Measurements from ENCODE around the gene MOXD1.

MOXD1 gene

DNA sequence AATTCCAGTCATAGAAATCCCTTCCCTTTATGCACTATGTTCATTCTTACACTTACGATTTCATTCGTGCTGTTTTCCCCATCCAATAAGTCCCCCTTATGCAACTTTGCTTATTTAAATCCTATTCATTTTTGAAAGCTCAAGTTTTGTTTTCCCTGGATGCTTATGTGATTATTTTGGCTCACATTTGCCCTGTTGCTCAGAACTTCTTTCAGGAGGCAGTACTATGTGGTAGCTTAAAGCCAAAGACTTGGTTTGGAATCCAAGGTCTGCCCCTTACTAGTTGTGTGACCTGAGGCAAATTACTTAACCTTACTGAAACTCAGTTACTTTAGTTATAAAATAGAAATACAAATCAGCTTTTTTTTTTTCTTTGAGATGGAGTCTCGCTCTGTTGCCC, 59.6 kb downstream of the MOXD1 start:
- H3K4me3 ChIP-seq (replicated peaks in 1 of 2; ENCODE audit: low read depth in 2 of 2, low read length in 2 of 2) = no peak overlapping the region
- TF ChIP-seq, protein P1, sequence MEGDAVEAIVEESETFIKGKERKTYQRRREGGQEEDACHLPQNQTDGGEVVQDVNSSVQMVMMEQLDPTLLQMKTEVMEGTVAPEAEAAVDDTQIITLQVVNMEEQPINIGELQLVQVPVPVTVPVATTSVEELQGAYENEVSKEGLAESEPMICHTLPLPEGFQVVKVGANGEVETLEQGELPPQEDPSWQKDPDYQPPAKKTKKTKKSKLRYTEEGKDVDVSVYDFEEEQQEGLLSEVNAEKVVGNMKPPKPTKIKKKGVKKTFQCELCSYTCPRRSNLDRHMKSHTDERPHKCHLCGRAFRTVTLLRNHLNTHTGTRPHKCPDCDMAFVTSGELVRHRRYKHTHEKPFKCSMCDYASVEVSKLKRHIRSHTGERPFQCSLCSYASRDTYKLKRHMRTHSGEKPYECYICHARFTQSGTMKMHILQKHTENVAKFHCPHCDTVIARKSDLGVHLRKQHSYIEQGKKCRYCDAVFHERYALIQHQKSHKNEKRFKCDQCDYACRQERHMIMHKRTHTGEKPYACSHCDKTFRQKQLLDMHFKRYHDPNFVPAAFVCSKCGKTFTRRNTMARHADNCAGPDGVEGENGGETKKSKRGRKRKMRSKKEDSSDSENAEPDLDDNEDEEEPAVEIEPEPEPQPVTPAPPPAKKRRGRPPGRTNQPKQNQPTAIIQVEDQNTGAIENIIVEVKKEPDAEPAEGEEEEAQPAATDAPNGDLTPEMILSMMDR (IDR thresholded peaks at IDR 0.05; ENCODE audit: low read depth, low read length) = no peak
- DNase-seq (ENCODE audit: low read depth in 2 of 2) = peak; percentile 31 to 80

DNA sequence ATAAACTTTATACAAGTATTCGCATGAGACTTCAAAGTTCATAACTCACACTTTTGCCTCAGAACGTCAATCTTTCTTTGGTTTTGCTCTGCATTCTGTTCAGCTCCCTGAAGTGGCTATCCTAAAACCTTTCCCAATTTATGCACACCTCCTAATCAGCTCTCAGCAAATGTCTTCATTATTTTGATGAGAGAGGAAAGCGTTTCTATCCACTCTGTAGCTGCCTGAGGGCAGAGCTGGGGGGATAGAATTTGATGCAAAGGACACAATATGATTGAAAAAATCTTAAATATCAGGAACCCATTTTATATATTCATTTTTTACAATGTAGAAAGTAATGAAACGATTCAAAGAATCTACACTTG, 66.8 kb downstream of the MOXD1 start:
- H3K4me3 ChIP-seq (replicated peaks in 1 of 2; ENCODE audit: low read depth in 2 of 2, low read length in 2 of 2) = no peak overlapping the region
- TF ChIP-seq, protein P1 (IDR thresholded peaks at IDR 0.05; ENCODE audit: low read depth, low read length) = no peak
- DNase-seq (ENCODE audit: low read depth in 2 of 2) = no peak

DNA sequence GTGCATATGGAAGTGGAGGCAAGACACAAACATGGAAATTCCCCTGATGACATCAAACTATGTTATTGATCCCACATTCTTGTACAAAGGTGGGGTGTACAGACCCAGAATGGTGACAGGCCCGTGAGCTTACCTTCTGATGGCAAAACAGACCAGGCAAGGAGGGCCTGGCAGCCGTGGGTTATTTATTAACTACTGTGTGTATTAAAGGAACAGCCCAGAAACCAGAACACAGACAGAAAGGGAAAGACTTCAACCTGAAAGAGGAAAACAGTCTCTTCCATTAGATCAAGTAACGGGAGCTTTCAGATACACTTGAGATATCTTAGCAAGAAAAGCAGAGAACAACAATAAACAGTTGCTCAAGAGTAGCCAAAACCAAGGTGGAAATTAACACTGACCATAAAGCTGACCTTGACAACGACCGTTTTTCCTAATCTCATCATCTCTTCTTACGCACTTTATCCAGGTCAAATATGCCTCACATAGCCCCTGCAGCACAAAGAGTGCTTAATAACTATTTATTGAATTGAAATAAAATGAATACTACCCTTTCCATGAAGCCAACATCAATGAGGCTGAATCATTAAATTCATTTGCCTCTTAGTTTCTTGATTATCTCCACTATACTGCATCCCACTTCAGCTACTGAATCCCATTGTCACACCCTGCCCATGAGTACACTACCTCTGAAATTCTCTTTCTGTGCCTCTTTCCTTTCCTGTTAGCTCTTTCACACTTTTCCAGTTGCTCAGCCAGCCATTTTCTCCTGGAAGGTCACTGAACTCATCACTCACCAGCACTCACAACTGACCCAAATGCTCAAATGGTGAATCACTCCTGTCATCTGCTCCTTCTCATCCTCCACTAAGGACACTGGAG, 67.4 kb downstream of the MOXD1 start:
- TF ChIP-seq, protein P1 (IDR thresholded peaks at IDR 0.05; ENCODE audit: low read depth, low read length) = no peak
- DNase-seq (ENCODE audit: low read depth in 2 of 2) = peak; percentile 87 to 96
- no peak overlapping the region for H3K4me3 ChIP-seq (replicated peaks in 1 of 2; ENCODE audit: low read depth in 2 of 2, low read length in 2 of 2)

DNA sequence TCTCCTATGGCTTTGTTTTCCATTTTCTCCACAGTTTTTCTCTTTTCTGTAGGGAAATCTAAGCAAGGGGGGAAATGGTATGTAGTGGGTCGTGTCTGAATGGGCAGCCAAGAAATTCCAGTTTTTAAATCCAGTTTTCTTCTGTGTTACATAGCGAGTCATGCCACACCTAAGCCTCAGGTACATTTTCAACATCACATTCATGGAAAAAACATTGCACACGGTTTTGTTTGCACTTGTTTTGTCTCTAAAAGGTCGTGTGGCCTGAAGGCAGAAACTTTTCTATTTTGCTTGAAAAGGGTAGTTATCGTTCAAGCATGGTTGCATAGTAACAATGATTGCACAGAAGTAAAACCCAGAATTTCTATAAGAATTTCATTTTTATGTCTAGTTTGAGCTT, 70.5 kb downstream of the MOXD1 start:
- H3K4me3 ChIP-seq (replicated peaks in 1 of 2; ENCODE audit: low read depth in 2 of 2, low read length in 2 of 2) = no peak overlapping the region
- DNase-seq (ENCODE audit: low read depth in 2 of 2) = no peak
- TF ChIP-seq, protein P1 (IDR thresholded peaks at IDR 0.05; ENCODE audit: low read depth, low read length) = no peak

DNA sequence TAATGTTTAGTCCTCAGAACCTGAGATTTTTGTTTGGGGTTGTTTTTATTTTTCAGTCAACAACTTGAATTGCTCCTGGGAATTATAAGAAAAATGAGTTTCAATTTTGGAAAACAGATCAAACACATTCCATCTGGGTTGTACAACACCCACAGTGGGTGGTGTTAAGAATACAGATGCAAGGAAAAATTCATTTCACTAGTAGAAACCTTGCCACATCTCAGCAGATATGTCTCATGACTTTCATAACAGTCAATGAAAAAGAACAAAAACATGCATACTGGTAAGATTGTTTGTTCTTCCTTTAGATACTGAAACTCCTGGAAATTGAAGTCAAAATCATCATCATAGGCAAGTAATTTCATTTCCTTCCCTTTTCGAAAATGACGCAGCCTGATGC, 78.9 kb downstream of the MOXD1 start:
- TF ChIP-seq, protein P1 (IDR thresholded peaks at IDR 0.05; ENCODE audit: low read depth, low read length) = no peak
- peak; percentile 54 to 72 for DNase-seq (ENCODE audit: low read depth in 2 of 2)
- no peak overlapping the region for H3K4me3 ChIP-seq (replicated peaks in 1 of 2; ENCODE audit: low read depth in 2 of 2, low read length in 2 of 2)

DNA sequence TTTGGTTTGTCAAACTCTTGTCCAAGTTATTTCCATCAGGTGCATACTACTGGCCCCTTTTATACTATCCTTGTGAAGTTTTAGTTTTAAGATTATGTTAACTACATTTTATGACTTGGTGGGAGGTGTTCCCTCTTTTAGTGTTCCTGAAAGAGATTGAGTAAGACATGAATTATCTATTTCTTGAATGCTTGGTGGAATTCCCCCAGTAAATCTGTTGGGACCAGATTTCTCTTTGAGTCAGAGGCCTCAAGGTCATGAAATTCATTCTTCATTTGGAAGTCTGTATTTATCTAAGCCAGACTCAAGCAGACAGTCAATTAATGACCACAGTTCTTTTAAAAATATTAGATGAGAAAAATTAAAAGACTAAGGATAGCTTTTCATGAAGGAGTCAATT, 81.3 kb downstream of the MOXD1 start:
- TF ChIP-seq, protein P1 (IDR thresholded peaks at IDR 0.05; ENCODE audit: low read depth, low read length) = no peak
- H3K4me3 ChIP-seq (replicated peaks in 1 of 2; ENCODE audit: low read depth in 2 of 2, low read length in 2 of 2) = no peak overlapping the region
- DNase-seq (ENCODE audit: low read depth in 2 of 2) = peak; percentile 51 to 88
